Gastrocnemius medialis (tissue), 4 donors: ENCODE data around the gene CEP20. TPM values are rescaled to one million over a fixed set of nuclear protein-coding genes. Genes with fewer than 3 reads are reported as not detected.

ENCODE experiments used
- ATAC-seq, 2 donors: fragments of 150-250 bp; one replicate each; pipeline ENCODE4 v1.9.1; 2016
- DNase-seq, 2 donors: peaks; one replicate each; pipeline ENCODE4 v3.0.0-alpha.2; 2019
- H3K27ac ChIP-seq, 4 donors: fragments of 200-600 bp; sonication (generic); 1 replicate in 1 of 4; 2 replicates in 3 of 4; pipeline ENCODE4 v1.5.1; 2016 to 2018; ENCODE audit warnings: mild to moderate bottlenecking in 2 of 4, moderate library complexity in 1 of 4
- H3K27me3 ChIP-seq, 3 donors: fragments of 200-600 bp; sonication (generic) in 2 of 3; 1 replicate in 1 of 3; 2 replicates in 2 of 3; pipeline versions ENCODE4 v1.5.1 to v1.6.0; 2016 to 2019; ENCODE audit warnings: mild to moderate bottlenecking in 1 of 3, moderate library complexity in 1 of 3
- H3K36me3 ChIP-seq, 2 donors: fragments of 200-600 bp; sonication (generic) in 1 of 2; one replicate each; pipeline ENCODE4 v1.5.1; 2017 to 2018
- H3K4me1 ChIP-seq, 2 donors: fragments of 200-600 bp; sonication (generic) in 1 of 2; one replicate each; pipeline ENCODE4 v1.5.1; 2016 to 2017; ENCODE audit warnings: mild to moderate bottlenecking in 2 of 2
- H3K4me3 ChIP-seq, 4 donors: fragments of 200-600 bp; sonication (generic) in 3 of 4; 1 replicate in 1 of 4; 2 replicates in 3 of 4; pipeline ENCODE4 v1.5.1; 2016 to 2019; ENCODE audit warnings: mild to moderate bottlenecking in 2 of 4
- H3K9me3 ChIP-seq, 3 donors: fragments of 200-600 bp; sonication (generic) in 2 of 3; 1 replicate in 1 of 3; 2 replicates in 2 of 3; pipeline ENCODE4 v1.5.1; 2016 to 2019
- CTCF ChIP-seq, 5 experiments: fragments of 450-650 bp in 3 of 5; fragments of 200-600 bp in 2 of 5; sonication (generic) in 2 of 5; IDR thresholded peaks in 4 of 5; conservative IDR thresholded peaks in 1 of 5; 1 replicate in 4 of 5; 2 replicates in 1 of 5; pipeline ENCODE4 v1.5.1; 2016 to 2019; ENCODE audit warnings: antibody characterized with exemption in 5 of 5, mild to moderate bottlenecking in 3 of 5, moderate library complexity in 3 of 5
- POLR2A ChIP-seq, 2 donors: fragments of 450-650 bp; IDR thresholded peaks; one replicate each; pipeline ENCODE4 v1.6.1; 2017; ENCODE audit warnings: antibody characterized with exemption in 2 of 2, mild to moderate bottlenecking in 2 of 2, moderate library complexity in 2 of 2
- in situ Hi-C, 4 donors: fragments of 200-750 bp; cut with MboI; loops; one replicate each; pipeline versions ENCODE4 v1.15.0 to v1.8.0; 2017; ENCODE audit warnings: low sequenced_read_pairs in 4 of 4
- intact Hi-C: fragments of 100-400 bp; cut with DNase I; formaldehyde crosslinking; loops from one replicate; pipeline ENCODE4 v1.15.1; 2023; ENCODE audit warnings: low total_unique reads
- total RNA-seq, 4 donors: library from RNA; depleted of rRNA; stranded (reverse); fragments of >200 nt; gene quantifications; one replicate each; pipeline versions ENCODE4 v1.1.0 to v1.2.3, GENCODE V29; 2016

Gene CEP20
- total RNA-seq, 4 donors from 2014 or later = 42.2 to 87.8 (median 76.1) TPM

DNA sequence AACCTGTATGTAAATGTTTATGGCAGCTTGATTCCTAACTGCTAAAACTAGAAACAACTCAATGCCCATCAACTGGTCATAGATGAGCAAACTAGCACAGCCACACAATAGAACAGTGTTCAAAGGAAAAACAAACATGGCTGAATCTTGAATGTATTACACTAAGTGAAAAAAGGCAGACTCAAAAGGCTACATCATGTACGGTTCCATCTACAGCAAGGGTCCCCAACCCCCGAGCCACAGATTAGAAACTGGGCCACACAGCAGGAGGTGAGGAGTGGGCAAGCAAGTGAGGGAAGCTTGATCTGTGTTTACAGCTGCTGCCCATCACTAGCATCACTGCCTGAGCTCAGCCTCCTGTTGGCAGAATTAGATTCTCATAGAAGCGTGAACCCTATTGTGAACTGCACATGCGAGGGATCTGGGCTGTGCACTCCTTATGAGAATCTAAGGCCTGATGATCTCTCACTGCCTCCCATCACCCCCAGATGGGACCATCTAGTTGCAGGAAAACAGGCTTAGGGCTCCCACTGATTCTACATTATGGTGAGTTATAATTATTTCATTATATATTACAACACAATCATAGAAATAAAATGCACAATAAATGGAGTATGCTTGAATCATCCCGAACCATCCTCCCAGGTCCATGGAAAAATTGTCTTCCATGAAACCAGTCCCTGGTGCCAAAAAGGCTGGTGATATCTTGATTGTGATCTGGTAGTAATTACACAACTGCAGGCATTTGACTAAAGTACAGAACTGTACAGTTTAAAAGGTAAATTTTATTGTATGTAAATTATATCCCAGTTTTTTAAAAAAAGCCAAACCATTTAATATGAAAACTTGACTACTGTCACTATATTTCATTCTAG lies 7.7 kb downstream of the CEP20 start:
- DNase-seq = no peak
- H3K36me3 ChIP-seq = peaks cover 0 to 15% of the 10 kb centered on the region in 2 donors
- in situ Hi-C loops = loop anchor here in 1 of 4 donors (25.0 kb wide), 1 partner anchor 132 kb away; no protein-coding TSS in a partner anchor

GRCh38 chr16:15879255-15879811 lies 9.1 kb downstream of the CEP20 start:
- H3K4me3 ChIP-seq = no peak overlapping the region
- in situ Hi-C loops (loop anchor here in 3 of 4 donors (5.0 to 25.0 kb wide), 3 partner anchors 133 to 248 kb away; no protein-coding TSS in a partner anchor), intact Hi-C loops (no loop called here)
- ATAC-seq (peak; percentile 46 to 53), DNase-seq (no peak)
- H3K36me3 ChIP-seq = peaks cover 0 to 15% of the 10 kb centered on the region in 2 donors
- peaks cover 10 to 35% of the 10 kb centered on the region in 2 donors for H3K4me1 ChIP-seq
- no peaks in the 10 kb centered on the region for H3K9me3 ChIP-seq
- no peak for TF ChIP-seq POLR2A (IDR thresholded peaks at IDR 0.05)
- no peak for TF ChIP-seq CTCF (IDR thresholded peaks at IDR 0.05 in 4 of 5, conservative IDR thresholded peaks at IDR 0.05 in 1 of 5)
- H3K27me3 ChIP-seq = no peaks in the 10 kb centered on the region
- H3K27ac ChIP-seq = peak overlapping the region; percentile 54 to 66 (median 60)

More for the DNA sequence above, 7.7 kb downstream of the CEP20 start:
- peak overlapping the region; percentile 54 to 66 (median 60) for H3K27ac ChIP-seq
- H3K9me3 ChIP-seq = no peaks in the 10 kb centered on the region
- no peaks in the 10 kb centered on the region for H3K27me3 ChIP-seq
- no peak for ATAC-seq
- intact Hi-C loops = no loop called here
- H3K4me3 ChIP-seq = no peak overlapping the region
- no peak for TF ChIP-seq POLR2A (IDR thresholded peaks at IDR 0.05)
- H3K4me1 ChIP-seq = peaks cover 10 to 25% of the 10 kb centered on the region in 2 donors

DNA sequence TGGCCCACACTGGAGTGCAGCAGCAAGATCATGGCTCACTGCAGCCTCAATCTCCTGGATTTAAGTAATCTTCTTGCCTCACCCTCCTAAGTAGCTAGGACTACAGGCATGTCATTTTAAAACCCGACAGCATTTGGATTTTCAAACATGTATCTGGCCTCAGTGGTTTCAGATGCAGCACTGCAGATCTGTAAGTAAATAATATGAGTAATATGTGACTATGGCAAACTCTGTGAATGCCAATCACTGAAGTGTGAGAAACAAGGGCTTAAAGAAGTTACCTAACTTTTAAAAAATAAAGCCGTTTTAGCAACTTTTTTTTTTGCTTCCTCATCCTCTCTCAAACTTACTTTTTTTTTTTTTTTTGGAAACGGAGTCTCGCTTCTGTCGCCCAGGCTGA lies 11.9 kb downstream of the CEP20 start:
- H3K9me3 ChIP-seq = no peaks in the 10 kb centered on the region
- in situ Hi-C loops (loop anchor here in 3 of 4 donors (5.0 to 25.0 kb wide), 3 partner anchors 136 to 251 kb away; no protein-coding TSS in a partner anchor), intact Hi-C loops (no loop called here)
- H3K36me3 ChIP-seq = peaks cover 0 to 18% of the 10 kb centered on the region in 2 donors
- no peak for TF ChIP-seq POLR2A (IDR thresholded peaks at IDR 0.05)
- TF ChIP-seq CTCF (IDR thresholded peaks at IDR 0.05 in 4 of 5, conservative IDR thresholded peaks at IDR 0.05 in 1 of 5) = no peak
- no peak overlapping the region for H3K4me3 ChIP-seq
- H3K4me1 ChIP-seq = peaks cover 10 to 31% of the 10 kb centered on the region in 2 donors
- ATAC-seq (no peak), DNase-seq (no peak)
- H3K27ac ChIP-seq = no peak overlapping the region
- H3K27me3 ChIP-seq = no peaks in the 10 kb centered on the region

DNA sequence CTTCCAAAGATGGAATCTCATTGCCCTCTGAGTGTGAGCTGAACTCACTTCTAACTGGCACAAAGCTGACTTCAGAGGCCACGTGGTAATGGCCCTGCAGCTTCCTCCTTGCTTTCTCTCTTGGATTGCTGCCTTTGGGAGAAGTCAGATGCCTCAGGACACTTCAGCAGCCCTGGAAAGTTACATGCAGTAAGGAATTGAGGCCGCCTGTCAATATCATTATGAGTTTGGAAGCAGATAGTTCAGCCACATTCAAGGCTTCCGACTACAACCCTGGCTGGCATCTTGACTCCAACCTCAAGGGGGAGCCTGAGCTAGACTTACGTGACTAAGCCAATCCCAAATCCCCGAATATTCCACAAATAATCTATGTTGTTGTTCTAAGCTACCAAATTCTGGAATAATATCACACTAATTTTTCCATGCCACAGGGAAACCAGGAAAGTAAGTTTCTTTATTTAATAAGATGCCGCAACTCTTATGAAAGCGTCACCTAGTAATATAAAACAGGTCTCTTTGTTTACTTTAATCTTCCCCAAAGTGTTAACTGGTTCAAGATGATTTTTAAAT lies 13.6 kb downstream of the CEP20 start:
- Histone ChIP-seq H3K27me3 (no peaks in the 10 kb centered on the region), H3K4me1 (peaks cover 8 to 24% of the 10 kb centered on the region in 2 donors), H3K27ac (peak overlapping the region; percentile 64 to 83 (median 74)), H3K4me3 (no peak overlapping the region), H3K9me3 (no peaks in the 10 kb centered on the region), H3K36me3 (peaks cover 0 to 34% of the 10 kb centered on the region in 2 donors)
- intact Hi-C loops (loop anchor here (1.0 kb wide), 1 partner anchor 252 kb away; no protein-coding TSS in a partner anchor), in situ Hi-C loops (loop anchor here (5.0 to 25.0 kb wide), 3 partner anchors 137 to 252 kb away; no protein-coding TSS in a partner anchor)
- DNase-seq (peak; percentile 11 to 47), ATAC-seq (peak; percentile 80 to 81)
- TF ChIP-seq CTCF (IDR thresholded peaks at IDR 0.05 in 4 of 5, conservative IDR thresholded peaks at IDR 0.05 in 1 of 5) (peak; percentile 65 to 81 (median 73)), POLR2A (IDR thresholded peaks at IDR 0.05) (no peak)
